HG02759 (cell line): ENCODE data around the gene CYSLTR2.
"Not testable (repeated sequence)": the region's sequence is repeated elsewhere in the genome, so short reads cannot be mapped to it uniquely, and the experiment has no call there.

Source experiments
- ATAC-seq: cut with Tn5 transposase; IDR thresholded peaks from one replicate; pipeline ENCODE4 v1.9.1; 2021; ENCODE audit warnings: mild to moderate bottlenecking, moderate library complexity; ENCODE audit not compliant: unreplicated experiment

CYSLTR2 gene

DNA sequence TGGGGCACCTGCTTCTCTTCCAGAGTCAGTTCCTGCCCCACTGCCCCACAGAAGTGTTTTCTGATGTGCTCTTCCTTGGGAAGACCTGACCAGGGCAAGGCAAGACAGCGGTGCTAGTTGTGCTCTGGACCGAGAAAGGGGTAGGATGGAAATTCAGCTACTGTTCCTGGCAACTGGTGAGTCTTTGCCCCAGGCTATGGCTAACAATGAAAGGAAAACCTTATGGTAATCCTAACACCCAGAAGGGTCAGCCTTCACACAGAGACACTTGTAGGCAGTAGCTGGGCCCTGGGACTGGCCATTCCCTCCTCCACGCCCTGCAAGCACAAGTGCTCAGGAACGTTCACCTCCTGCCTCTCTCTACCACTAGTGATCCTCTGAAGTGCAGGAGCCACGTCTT lies 9.6 kb upstream of the CYSLTR2 start:
- ATAC-seq, result no peak

DNA sequence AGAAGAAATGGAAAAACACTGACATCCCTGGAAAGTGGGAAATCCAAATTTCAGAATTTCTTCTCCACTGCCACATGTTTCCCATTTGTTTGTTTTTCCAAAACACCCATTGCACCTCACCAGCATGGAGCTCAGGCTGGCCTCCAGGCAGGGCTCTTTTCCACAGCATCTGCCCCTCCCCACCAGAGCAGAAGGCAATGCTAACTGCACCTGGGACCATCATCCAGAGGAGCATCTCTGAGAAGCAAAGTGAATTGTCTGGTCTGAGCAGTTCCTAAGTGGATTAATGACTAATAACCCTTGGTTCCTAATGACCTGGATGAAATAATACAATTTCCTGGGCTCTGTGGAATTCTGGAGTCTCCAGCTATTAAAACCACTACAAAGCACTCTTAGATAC lies 8.8 kb upstream of the CYSLTR2 start:
- ATAC-seq, result no peak

GRCh38 chr13:48645845-48646244 lies 7.9 kb upstream of the CYSLTR2 start:
- no peak for ATAC-seq

DNA sequence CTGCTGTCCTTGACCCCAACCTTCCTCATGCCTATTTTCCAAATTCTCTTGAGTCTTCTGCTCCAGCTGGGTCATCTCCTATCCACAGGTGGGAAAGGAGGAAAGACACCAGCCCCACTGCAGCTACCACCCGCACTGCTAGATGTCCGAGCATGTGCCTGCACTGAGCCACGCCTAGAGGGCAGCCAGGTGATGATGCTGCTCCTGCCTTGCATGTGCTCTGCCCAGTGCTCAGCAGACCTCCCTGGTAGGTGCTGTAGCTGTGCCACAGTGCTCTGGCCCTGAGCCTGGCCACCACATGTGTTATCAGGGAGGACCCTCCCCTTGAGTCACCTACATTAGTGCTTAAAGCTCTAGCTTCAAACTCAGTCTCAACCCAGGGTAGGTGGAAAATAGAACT lies 6.9 kb upstream of the CYSLTR2 start:
- no peak for ATAC-seq

- ATAC-seq, result no peak
These were observed 6.1 kb upstream of the CYSLTR2 start for GRCh38 chr13:48647625-48648024.

- no peak for ATAC-seq
These were observed 5.3 kb upstream of the CYSLTR2 start for GRCh38 chr13:48648446-48648845.

DNA sequence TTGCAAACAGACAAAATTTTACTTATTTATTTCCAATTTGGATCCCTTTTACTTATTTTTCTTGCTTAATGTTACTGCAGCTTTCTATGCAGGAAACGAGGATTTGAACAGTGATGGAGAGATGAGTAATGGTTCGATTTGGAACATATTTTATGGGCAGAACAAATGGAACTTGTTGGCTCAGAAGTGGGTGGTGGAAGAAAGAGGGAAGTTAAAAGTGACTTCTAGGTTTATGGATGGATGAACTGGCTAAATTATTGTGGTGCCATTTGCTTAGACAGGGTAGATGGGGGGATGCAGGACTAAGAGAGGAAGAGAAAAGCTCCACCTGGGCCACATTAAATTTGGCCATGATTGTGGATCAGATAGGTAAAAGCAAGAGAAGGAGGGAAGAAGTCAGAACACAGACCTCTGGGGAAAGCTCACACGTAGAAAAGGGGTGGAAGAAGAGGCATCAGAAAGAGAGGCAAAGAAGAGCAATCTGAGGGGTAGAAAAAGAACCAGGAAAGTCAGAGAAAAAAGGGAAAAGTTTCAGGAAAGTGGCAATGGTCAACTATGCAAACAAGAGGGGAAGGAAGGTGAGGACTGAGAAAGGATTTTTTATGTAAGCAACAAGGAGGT lies 768 bp upstream of the CYSLTR2 start:
- ATAC-seq, result no peak

DNA sequence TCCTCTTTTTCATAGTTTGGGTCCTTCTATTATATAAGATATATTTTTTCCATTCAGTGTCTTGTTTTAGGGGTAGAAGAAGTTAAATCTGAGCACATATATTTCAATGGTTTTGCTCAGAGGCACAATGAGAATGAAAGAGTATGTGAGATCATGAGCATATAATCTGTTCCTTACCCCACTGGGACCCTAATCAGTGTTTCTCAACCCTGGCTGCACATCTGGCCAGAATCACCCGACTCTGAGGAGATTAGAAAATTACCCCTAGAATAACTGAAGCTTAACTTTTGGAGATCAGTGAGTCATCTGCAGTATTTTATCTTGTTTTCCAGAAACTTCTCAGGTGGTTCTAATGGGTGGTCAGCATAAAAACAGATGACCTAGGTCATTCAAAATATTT lies 782 bp downstream of the CYSLTR2 start:
- no peak for ATAC-seq

- ATAC-seq, result no peak
These were observed 1.6 kb downstream of the CYSLTR2 start for GRCh38 chr13:48655291-48655690.

DNA sequence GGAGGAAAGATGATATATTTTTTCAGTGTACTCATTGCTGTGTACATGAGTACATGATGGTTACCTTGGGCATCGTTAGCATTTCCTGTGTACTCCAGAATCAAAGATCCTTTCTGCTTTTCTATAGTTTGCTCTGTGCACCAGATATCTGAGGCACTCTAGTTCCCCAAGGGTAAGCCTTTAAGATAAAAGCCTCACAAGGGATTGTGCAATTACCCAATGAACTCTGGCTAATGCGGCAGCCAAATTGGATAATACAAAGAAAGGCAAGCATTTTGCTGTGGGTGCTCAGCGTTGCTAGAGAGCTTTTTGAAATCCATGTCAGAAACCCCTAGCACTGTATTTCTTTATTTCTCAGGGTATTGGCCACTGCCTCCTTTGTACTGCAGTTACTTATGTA lies 2.9 kb downstream of the CYSLTR2 start:
- ATAC-seq, result no peak

DNA sequence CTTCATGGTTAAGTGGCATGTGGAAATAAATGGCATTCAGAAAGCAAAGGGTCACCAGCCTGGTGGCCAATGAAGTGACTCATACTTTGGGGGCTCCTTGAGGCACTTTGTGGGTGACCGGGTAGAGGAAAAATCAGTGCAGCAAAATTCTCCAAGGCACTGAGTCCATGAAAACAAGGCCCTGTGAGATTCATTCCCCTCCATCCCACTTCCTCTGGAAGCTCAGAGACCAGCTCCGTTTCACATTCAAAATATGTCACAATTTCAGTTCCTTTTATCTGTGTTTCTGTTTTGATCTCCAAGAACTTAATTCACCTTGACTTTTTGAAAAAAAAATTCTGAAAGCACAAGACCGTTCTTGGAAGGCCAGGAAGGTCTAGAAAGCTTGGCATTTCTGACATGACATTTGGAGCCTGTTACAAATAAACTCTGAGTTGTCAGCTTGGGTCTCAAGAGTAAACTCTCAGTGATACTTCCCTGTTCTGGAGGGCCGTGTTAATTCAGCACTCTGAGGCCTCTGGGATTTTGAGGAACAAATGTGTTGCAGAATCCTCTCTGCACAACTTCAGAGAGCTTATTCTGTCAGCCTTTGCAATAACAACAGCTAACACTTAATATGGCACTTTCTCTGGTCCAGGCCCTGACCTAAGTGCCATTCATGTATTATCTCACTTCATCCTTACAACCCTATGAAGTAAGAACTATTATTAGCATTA lies 6.8 kb downstream of the CYSLTR2 start:
- ATAC-seq, result peak; percentile 62

GRCh38 chr13:48661107-48661506 lies 7.4 kb downstream of the CYSLTR2 start:
- no peak for ATAC-seq

- ATAC-seq, result no peak
These were observed 8.5 kb downstream of the CYSLTR2 start for GRCh38 chr13:48662226-48662625.

GRCh38 chr13:48667136-48667535 lies 13.4 kb downstream of the CYSLTR2 start:
- ATAC-seq, result no peak

- ATAC-seq, result not testable (repeated sequence)
These were observed 17.7 kb downstream of the CYSLTR2 start for GRCh38 chr13:48671421-48671820.

DNA sequence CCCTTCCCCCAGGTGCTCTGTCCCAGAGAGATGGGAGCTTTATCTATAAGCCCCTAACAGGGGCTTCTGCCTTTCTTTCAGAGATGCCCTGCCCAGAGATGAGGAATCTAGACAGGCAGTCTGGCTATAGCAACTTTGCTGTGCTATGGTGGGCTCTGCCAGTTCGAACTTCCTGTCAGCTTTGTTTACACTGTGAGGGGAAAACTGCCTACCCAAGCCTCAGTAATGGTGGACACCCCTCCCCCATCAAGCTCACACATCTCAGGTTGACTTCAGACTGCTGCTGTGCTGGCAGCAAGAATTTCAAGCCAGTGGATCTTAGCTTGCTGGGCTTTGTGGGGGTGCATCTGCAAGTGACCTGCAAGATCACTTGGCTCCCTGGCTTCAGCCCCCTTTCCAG lies 21.5 kb downstream of the CYSLTR2 start:
- ATAC-seq, result no peak

GRCh38 chr13:48678316-48678715 lies 24.6 kb downstream of the CYSLTR2 start:
- no peak for ATAC-seq

GRCh38 chr13:48679941-48680680 lies 26.4 kb downstream of the CYSLTR2 start:
- ATAC-seq, result no peak

DNA sequence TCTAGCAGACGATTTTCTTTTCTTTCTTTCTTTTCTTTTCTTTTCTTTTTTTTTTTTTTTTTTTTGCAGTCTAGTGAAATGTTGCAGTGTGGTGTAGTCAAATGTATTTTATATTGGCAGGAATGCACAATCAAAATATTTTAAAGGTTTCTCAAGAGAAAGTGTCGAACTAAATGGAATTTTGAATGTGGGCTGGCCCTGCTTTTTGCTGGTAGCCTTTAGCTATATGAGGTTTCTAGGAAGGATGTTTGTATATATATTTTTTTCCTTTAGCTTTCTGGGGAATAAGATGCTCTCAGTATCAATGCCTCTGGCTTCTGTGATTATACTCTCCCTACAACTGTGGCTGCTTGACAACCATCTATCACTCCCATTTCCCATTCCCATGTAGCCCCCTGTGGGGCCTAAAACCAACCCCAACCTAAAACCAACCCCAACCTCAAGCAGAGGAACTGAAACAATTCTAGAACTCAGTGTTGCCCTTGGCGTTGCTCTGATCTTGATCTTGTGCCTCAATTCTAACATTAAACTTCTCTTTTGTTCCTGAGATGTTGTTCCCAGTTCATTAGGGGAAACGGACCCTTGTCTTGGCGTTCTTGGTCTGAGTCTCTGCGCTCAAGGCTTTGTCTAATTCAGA lies 27.1 kb downstream of the CYSLTR2 start:
- no peak for ATAC-seq

GRCh38 chr13:48681905-48682304 lies 28.2 kb downstream of the CYSLTR2 start:
- no peak for ATAC-seq

DNA sequence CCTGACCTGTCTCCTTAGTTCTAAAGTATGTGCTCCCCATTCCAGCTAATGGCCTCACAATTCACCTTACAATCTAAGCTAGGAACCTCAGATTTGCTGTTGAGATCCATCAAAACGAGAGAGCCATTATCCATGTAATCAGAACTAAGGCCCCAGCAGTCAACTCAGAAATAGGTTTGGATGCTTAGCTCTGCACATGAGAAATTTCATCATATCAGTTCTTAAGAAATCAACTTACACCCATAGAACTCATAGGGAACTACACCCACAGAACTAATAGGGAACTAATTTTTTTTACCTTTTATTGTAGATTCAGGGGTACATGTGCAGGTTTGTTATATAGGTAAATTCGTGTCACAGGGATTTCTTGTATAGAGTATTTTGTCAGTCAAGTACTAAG lies 28.7 kb downstream of the CYSLTR2 start:
- ATAC-seq, result no peak
